Choroid plexus epithelial cell (primary cell): ENCODE measurements around the gene YPEL2.

Source experiments
- DNase-seq: peaks from one replicate; pipeline ENCODE4 v3.0.0-alpha.2; 2010; ENCODE audit warnings: low read depth
- H3K4me3 ChIP-seq: 2 replicates; pipeline ENCODE4 v1.5.1; 2011; ENCODE audit warnings: low read depth, mild to moderate bottlenecking, control low read depth, low read length, moderate library complexity
- CTCF ChIP-seq: conservative IDR thresholded peaks from 2 replicates; pipeline ENCODE4 v1.5.1; 2011; ENCODE audit warnings: low read depth, mild to moderate bottlenecking, control low read depth, inconsistent platforms, low read length, moderate library complexity

YPEL2 gene

GRCh38 chr17:59401274-59401673 lies 69.8 kb downstream of the YPEL2 start:
- no peak for TF ChIP-seq CTCF
- no peak for DNase-seq
- no peak overlapping the region for H3K4me3 ChIP-seq

GRCh38 chr17:59401725-59402124 lies 70.3 kb downstream of the YPEL2 start:
- DNase-seq, result no peak
- H3K4me3 ChIP-seq, result no peak overlapping the region
- TF ChIP-seq CTCF, result no peak

- TF ChIP-seq CTCF, result no peak
- DNase-seq, result no peak
- H3K4me3 ChIP-seq, result no peak overlapping the region
Measured at GRCh38 chr17:59402760-59403159, 71.3 kb downstream of the YPEL2 start.

GRCh38 chr17:59404471-59404870 lies 73.0 kb downstream of the YPEL2 start:
- no peak overlapping the region for H3K4me3 ChIP-seq
- no peak for TF ChIP-seq CTCF
- DNase-seq, result no peak

- no peak for TF ChIP-seq CTCF
- no peak for DNase-seq
Measured at GRCh38 chr17:59405944-59406705, 74.7 kb downstream of the YPEL2 start.

GRCh38 chr17:59406808-59407381 lies 75.4 kb downstream of the YPEL2 start:
- no peak for TF ChIP-seq CTCF
- peak; percentile 83 for DNase-seq

More at GRCh38 chr17:59405944-59406705, 74.7 kb downstream of the YPEL2 start:
- H3K4me3 ChIP-seq, result no peak overlapping the region

More at GRCh38 chr17:59406808-59407381, 75.4 kb downstream of the YPEL2 start:
- no peak overlapping the region for H3K4me3 ChIP-seq
